Naive thymus-derived CD4-positive, alpha-beta T cell (primary cell): ENCODE data around the gene BPTF. TPM values are rescaled to one million over a fixed set of nuclear protein-coding genes. Genes with fewer than 3 reads are reported as not detected.

Experiments
- ATAC-seq: fragments of 150-1000 bp; cut with Tn5 transposase; 2 replicates; pipeline ENCODE4 v1.10.0; 2021; ENCODE audit warnings: mild to moderate bottlenecking, moderate library complexity
- CTCF ChIA-PET: fragments of 350-600 bp; sonication (Branson Sonifier 250); formaldehyde crosslinking; loops from one replicate; lab custom pipeline; 2021; ENCODE audit warnings: antibody characterized with exemption; lab: Charles Lee
- POLR2A ChIA-PET: fragments of 350-600 bp; sonication (Branson Sonifier 250); formaldehyde crosslinking; loops from one replicate; lab custom pipeline; 2021; ENCODE audit warnings: antibody characterized with exemption, inconsistent platforms; lab: Charles Lee
- DNase-seq, 9 donors: peaks; one replicate each; pipeline versions ENCODE4 v3.0.0 to v3.0.0-alpha.2; 2020 to 2022; ENCODE audit warnings: mixed read lengths in 1 of 9
- H3K27ac ChIP-seq: one replicate; pipeline ENCODE4 v1.7.0; 2013; ENCODE audit warnings: mild to moderate bottlenecking, low read depth, low read length, moderate library complexity
- H3K27me3 ChIP-seq, 2 donors: one replicate each; pipeline ENCODE4 v1.7.0; 2013; ENCODE audit warnings: low read length in 2 of 2, mild to moderate bottlenecking in 2 of 2, moderate library complexity in 2 of 2; ENCODE audit not compliant: control insufficient read depth in 2 of 2, insufficient read depth in 2 of 2
- H3K36me3 ChIP-seq, 3 experiments: 1 replicate in 2 of 3; 2 replicates in 1 of 3; pipeline ENCODE4 v1.7.0; 2013; ENCODE audit warnings: low read length in 3 of 3, mild to moderate bottlenecking in 3 of 3, moderate library complexity in 1 of 3; ENCODE audit not compliant: insufficient read depth in 3 of 3, control insufficient read depth in 2 of 3
- H3K4me1 ChIP-seq, 2 donors: one replicate each; pipeline ENCODE4 v1.7.0; 2013; ENCODE audit warnings: low read length in 2 of 2, mild to moderate bottlenecking in 2 of 2, moderate library complexity in 1 of 2; ENCODE audit not compliant: control insufficient read depth in 2 of 2, insufficient read depth in 2 of 2
- H3K4me3 ChIP-seq: 2 replicates; pipeline ENCODE4 v1.7.0; 2013; ENCODE audit warnings: mild to moderate bottlenecking, low read length
- H3K9me3 ChIP-seq, 3 experiments: 1 replicate in 2 of 3; 2 replicates in 1 of 3; pipeline ENCODE4 v1.7.0; 2013; ENCODE audit warnings: low read length in 3 of 3; ENCODE audit not compliant: control insufficient read depth in 2 of 3
- H3K27ac Mint-ChIP-seq, 9 donors: one replicate each; pipeline ENCODE4 v1.8.0; 2020 to 2022; ENCODE audit warnings: mixed read lengths in 9 of 9, mild to moderate bottlenecking in 8 of 9, moderate library complexity in 5 of 9, inconsistent platforms in 2 of 9
- H3K27me3 Mint-ChIP-seq, 5 donors: one replicate each; pipeline ENCODE4 v1.8.0; 2021 to 2022; ENCODE audit warnings: mixed read lengths in 5 of 5, mild to moderate bottlenecking in 1 of 5
- H3K36me3 Mint-ChIP-seq, 5 donors: one replicate each; pipeline ENCODE4 v1.8.0; 2020 to 2022; ENCODE audit warnings: mixed read lengths in 5 of 5, mild to moderate bottlenecking in 3 of 5, inconsistent platforms in 1 of 5
- H3K4me1 Mint-ChIP-seq, 7 donors: one replicate each; pipeline ENCODE4 v1.8.0; 2020 to 2022; ENCODE audit warnings: mixed read lengths in 7 of 7, mild to moderate bottlenecking in 3 of 7, inconsistent platforms in 1 of 7
- H3K4me3 Mint-ChIP-seq, 10 donors: one replicate each; pipeline ENCODE4 v1.8.0; 2020 to 2022; ENCODE audit warnings: mild to moderate bottlenecking in 10 of 10, mixed read lengths in 10 of 10, moderate library complexity in 6 of 10, inconsistent platforms in 2 of 10
- H3K9me3 Mint-ChIP-seq, 11 donors: one replicate each; pipeline ENCODE4 v1.8.0; 2020 to 2022; ENCODE audit warnings: mixed read lengths in 11 of 11, mild to moderate bottlenecking in 4 of 11, inconsistent platforms in 1 of 11, moderate library complexity in 1 of 11
- intact Hi-C, 2 donors: fragments of 100-400 bp; cut with micrococcal nuclease; formaldehyde crosslinking; loops; one replicate each; pipeline ENCODE4 v1.15.1; 2023
- polyA plus RNA-seq, 2 donors: library from polyadenylated mRNA; unstranded; fragments of 300-500 nt; fragmentation: Illumina TruSeq; gene quantifications; one replicate each; pipeline ENCODE4 v1.2.3, GENCODE V29; 2021
- total RNA-seq, 6 experiments: library from RNA in 5 of 6; stranded (reverse) in 5 of 6; gene quantifications; 1 replicate in 5 of 6; 2 replicates in 1 of 6; pipeline ENCODE4 v1.2.3 and lab custom pipeline; 2021 to 2026

BPTF gene
- total and polyA plus RNA-seq, 7 experiments from 2014 or later, result 16.0 to 219 (median 149) TPM

DNA sequence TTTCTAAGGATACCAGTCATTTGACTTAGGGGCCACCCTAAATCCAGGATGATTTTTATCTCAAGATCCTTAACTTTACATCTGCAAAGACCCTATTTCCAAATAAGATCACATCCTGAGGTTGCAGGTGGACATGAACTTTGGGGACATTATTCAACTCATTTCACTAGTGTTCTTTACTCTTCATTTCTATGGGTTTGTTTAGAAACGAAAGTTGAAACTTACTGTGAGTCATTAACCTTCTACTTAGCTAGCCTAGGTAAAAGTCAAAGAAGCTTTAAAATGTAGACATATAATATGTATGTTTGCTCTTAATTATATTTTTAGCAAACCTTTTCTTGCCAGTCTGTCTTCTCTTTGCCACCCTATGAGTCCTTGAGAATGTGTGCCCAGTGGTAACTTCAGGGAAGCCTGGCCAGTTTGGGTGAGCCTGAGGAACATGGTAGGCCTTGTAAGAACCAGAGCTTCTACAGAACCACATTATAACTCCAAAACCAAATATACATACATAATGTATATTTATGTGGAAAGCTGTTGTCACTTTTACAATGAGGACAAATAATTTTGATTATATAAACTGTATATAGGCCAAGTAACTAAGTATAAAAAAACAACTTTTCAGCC lies 38.4 kb downstream of the BPTF start:
- H3K9me3 Mint-ChIP-seq, result no peaks in the 10 kb centered on the region
- no peaks in the 10 kb centered on the region for H3K27me3 Mint-ChIP-seq
- H3K27me3 ChIP-seq, result no peaks in the 10 kb centered on the region
- intact Hi-C loops, result loop anchor here in 1 of 2 donors (5.0 kb wide), 1 partner anchor 36 kb away; the partner anchor contains the start of gene BPTF
- H3K27ac Mint-ChIP-seq, result peak overlapping the region in 8 of 9 donors; percentile 6 to 84 (median 48)
- peaks cover 0 to 6% (median 0%) of the 10 kb centered on the region in 3 experiments for H3K36me3 ChIP-seq
- no peak for DNase-seq
- peaks cover 12 to 15% of the 10 kb centered on the region in 2 donors for H3K4me1 ChIP-seq
- H3K4me1 Mint-ChIP-seq, result peaks cover 41 to 78% (median 69%) of the 10 kb centered on the region in 7 donors
- no peak for ATAC-seq
- POLR2A ChIA-PET, result no interaction called here
- no peak overlapping the region for H3K4me3 ChIP-seq
- peaks cover 0 to 36% (median 14%) of the 10 kb centered on the region in 5 donors for H3K36me3 Mint-ChIP-seq
- CTCF ChIA-PET, result interaction anchor here (0.7 kb wide), 1 partner anchor 115 kb away, joined by 3 read pairs; no protein-coding TSS in a partner anchor
- peak overlapping the region in 5 of 10 donors; percentile 0 to 37 (median 13) for H3K4me3 Mint-ChIP-seq
- H3K9me3 ChIP-seq, result no peaks in the 10 kb centered on the region
- H3K27ac ChIP-seq, result no peak overlapping the region

DNA sequence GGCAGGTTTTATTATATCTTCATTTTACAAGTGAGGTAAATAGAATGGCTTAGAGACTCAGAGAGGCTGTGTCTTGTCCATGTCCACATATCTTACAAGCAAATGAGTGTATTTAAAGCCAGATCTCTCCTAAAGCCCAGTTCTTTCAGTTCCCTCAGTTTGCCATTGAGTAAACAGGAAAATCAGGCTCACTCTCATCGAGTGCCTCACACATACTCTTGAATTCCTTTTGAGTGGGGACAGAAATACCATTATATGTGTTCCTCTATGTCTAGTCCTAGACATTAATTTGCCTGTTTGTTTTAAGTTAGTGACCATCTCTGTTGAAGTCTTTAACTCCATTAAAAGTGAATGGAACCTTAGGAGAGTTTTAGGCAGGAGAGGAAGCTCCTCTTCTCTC lies 40.1 kb downstream of the BPTF start:
- peak overlapping the region in 1 of 9 donors; percentile 51 for H3K27ac Mint-ChIP-seq
- H3K4me1 Mint-ChIP-seq, result peaks cover 34 to 70% (median 60%) of the 10 kb centered on the region in 7 donors
- no peaks in the 10 kb centered on the region for H3K9me3 Mint-ChIP-seq
- ChIA-PET CTCF (no interaction called here), POLR2A (interaction anchor here (0.8 kb wide), 1 partner anchor 446 kb away, joined by 3 read pairs; no protein-coding TSS in a partner anchor)
- peaks cover 0 to 41% (median 20%) of the 10 kb centered on the region in 5 donors for H3K36me3 Mint-ChIP-seq
- no peaks in the 10 kb centered on the region for H3K27me3 Mint-ChIP-seq
- H3K4me3 Mint-ChIP-seq, result peak overlapping the region in 1 of 10 donors; percentile 24
- Histone ChIP-seq H3K36me3 (peaks cover 0 to 6% (median 0%) of the 10 kb centered on the region in 3 experiments), H3K27me3 (no peaks in the 10 kb centered on the region), H3K27ac (no peak overlapping the region), H3K9me3 (no peaks in the 10 kb centered on the region), H3K4me3 (no peak overlapping the region), H3K4me1 (peaks cover 6% of the 10 kb centered on the region in 2 donors)
- ATAC-seq, result no peak
- DNase-seq, result no peak
- intact Hi-C loops, result no loop called here

DNA sequence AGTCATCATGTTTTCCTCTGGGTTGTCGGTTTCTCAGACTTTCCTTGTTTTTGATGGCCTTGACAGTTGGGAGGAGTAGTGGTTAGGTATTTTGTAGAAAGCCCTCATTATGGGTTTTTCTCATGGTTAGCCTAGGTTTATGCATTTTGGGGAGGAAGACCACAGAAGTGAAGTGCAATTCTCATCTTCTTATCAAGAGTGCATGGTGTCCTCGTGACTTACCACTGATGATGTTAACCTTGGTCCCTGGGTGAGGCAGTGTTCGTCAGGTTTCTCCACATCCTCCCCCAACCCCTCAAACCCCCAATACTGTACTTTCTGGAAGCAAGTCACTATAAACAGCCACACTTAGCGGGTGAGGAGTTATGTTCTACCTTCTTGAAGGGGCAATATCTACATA lies 42.3 kb downstream of the BPTF start:
- Histone ChIP-seq H3K36me3 (peaks cover 0 to 6% (median 0%) of the 10 kb centered on the region in 3 experiments), H3K27ac (no peak overlapping the region), H3K4me1 (peaks cover 4% of the 10 kb centered on the region in 2 donors), H3K9me3 (no peaks in the 10 kb centered on the region), H3K4me3 (no peak overlapping the region), H3K27me3 (no peaks in the 10 kb centered on the region)
- H3K27me3 Mint-ChIP-seq, result no peaks in the 10 kb centered on the region
- peaks cover 23 to 51% (median 44%) of the 10 kb centered on the region in 7 donors for H3K4me1 Mint-ChIP-seq
- intact Hi-C loops, result no loop called here
- ATAC-seq (peak; percentile 42), DNase-seq (no peak)
- H3K4me3 Mint-ChIP-seq, result peak overlapping the region in 1 of 10 donors; percentile 55
- H3K9me3 Mint-ChIP-seq, result no peaks in the 10 kb centered on the region
- POLR2A ChIA-PET, result no interaction called here
- peak overlapping the region; percentile 4 to 65 (median 42) for H3K27ac Mint-ChIP-seq
- H3K36me3 Mint-ChIP-seq, result peaks cover 0 to 34% (median 15%) of the 10 kb centered on the region in 5 donors
- CTCF ChIA-PET, result no interaction called here

DNA sequence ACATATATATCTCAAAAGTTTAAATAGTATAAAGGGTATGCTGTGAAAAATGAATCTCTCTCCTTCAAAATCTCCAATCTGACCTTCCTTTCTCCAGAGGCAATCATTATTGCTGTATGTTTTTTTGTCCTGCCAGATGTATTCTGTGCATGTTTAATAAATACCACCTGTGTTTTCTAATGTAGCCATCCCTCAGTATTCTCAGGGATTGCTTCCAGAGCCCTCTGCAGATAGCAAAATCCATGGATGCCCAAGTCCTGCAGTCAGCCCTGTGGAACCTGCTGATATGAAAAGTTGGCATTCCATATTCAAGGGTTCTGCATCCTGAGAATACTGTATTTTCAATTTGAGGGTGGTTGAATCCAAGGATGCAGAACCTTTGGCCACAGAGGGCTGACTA lies 42.9 kb downstream of the BPTF start:
- no peak for DNase-seq
- peak overlapping the region in 1 of 9 donors; percentile 41 for H3K27ac Mint-ChIP-seq
- no peak overlapping the region for H3K4me3 Mint-ChIP-seq
- Histone ChIP-seq H3K36me3 (peaks cover 0 to 6% (median 0%) of the 10 kb centered on the region in 3 experiments), H3K9me3 (no peaks in the 10 kb centered on the region), H3K27ac (no peak overlapping the region), H3K4me1 (no peaks in the 10 kb centered on the region), H3K27me3 (no peaks in the 10 kb centered on the region), H3K4me3 (no peak overlapping the region)
- ChIA-PET CTCF (no interaction called here), POLR2A (no interaction called here)
- no peak for ATAC-seq
- H3K4me1 Mint-ChIP-seq, result peaks cover 19 to 45% (median 39%) of the 10 kb centered on the region in 7 donors
- no peaks in the 10 kb centered on the region for H3K9me3 Mint-ChIP-seq
- peaks cover 0 to 30% (median 15%) of the 10 kb centered on the region in 5 donors for H3K36me3 Mint-ChIP-seq
- intact Hi-C loops, result no loop called here
- H3K27me3 Mint-ChIP-seq, result no peaks in the 10 kb centered on the region

DNA sequence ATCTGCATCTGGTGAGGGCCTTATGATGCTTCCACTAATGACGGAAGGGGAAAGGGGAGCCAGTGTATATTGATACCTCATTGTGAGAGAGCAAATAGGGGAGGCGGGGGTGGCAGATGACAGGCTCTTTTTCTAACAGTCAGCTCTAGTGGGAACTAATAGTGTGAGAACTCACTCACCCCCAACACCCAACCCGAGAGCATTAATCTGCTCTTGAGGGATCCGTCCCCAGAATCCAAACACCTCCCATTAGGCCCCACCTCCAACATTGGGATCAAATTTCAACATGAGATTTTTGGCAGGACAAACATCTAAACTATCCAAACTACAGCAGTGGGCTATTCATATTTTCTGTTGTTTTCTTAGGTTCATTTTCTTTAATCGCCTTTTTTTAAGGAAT lies 54.4 kb downstream of the BPTF start:
- no peaks in the 10 kb centered on the region for H3K9me3 ChIP-seq
- no peaks in the 10 kb centered on the region for H3K4me1 ChIP-seq
- no peaks in the 10 kb centered on the region for H3K27me3 Mint-ChIP-seq
- intact Hi-C loops, result no loop called here
- no peak overlapping the region for H3K4me3 ChIP-seq
- H3K36me3 Mint-ChIP-seq, result peaks cover 0 to 42% (median 15%) of the 10 kb centered on the region in 5 donors
- ATAC-seq (no peak), DNase-seq (no peak)
- CTCF ChIA-PET, result interaction anchor here (0.6 kb wide), 1 partner anchor 712 kb away, joined by 3 read pairs; no protein-coding TSS in a partner anchor
- peaks cover 0 to 19% (median 14%) of the 10 kb centered on the region in 7 donors for H3K4me1 Mint-ChIP-seq
- H3K9me3 Mint-ChIP-seq, result no peaks in the 10 kb centered on the region
- no peak overlapping the region for H3K27ac ChIP-seq
- H3K36me3 ChIP-seq, result peaks cover 0 to 21% (median 0%) of the 10 kb centered on the region in 3 experiments
- H3K4me3 Mint-ChIP-seq, result no peak overlapping the region
- POLR2A ChIA-PET, result no interaction called here
- H3K27me3 ChIP-seq, result no peaks in the 10 kb centered on the region
- peak overlapping the region in 1 of 9 donors; percentile 77 for H3K27ac Mint-ChIP-seq

DNA sequence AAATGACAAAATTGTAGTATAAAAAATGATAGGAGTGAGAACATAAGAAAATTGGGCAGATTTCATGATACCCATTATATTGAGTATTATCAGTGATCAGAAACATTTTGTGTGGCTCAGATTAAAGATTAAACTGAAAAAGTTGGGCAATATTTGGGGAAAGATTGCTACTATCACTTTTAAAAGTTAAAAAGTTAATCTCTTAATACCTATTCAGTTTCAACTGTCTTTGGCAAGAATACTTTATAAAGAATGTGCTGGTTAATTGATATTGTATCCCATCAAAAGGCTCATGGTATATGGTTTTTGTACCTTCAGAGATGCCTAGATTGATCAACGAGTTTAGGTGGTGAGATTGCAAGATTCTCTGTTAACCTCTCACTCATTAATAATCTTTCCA lies 55.8 kb downstream of the BPTF start:
- intact Hi-C loops, result no loop called here
- ChIA-PET POLR2A (no interaction called here), CTCF (no interaction called here)
- Mint-ChIP-seq H3K4me1 (peaks cover 0 to 20% (median 19%) of the 10 kb centered on the region in 7 donors), H3K27ac (peak overlapping the region in 1 of 9 donors; percentile 7), H3K36me3 (peaks cover 0 to 45% (median 13%) of the 10 kb centered on the region in 5 donors), H3K27me3 (no peaks in the 10 kb centered on the region), H3K4me3 (no peak overlapping the region), H3K9me3 (no peaks in the 10 kb centered on the region)
- H3K27ac ChIP-seq, result no peak overlapping the region
- H3K36me3 ChIP-seq, result peaks cover 0 to 14% (median 0%) of the 10 kb centered on the region in 3 experiments
- H3K4me3 ChIP-seq, result no peak overlapping the region
- no peaks in the 10 kb centered on the region for H3K4me1 ChIP-seq
- DNase-seq, result no peak
- H3K27me3 ChIP-seq, result no peaks in the 10 kb centered on the region
- H3K9me3 ChIP-seq, result no peaks in the 10 kb centered on the region
- no peak for ATAC-seq
